ENCODE measurements around the gene PPP6R3.

DNA sequence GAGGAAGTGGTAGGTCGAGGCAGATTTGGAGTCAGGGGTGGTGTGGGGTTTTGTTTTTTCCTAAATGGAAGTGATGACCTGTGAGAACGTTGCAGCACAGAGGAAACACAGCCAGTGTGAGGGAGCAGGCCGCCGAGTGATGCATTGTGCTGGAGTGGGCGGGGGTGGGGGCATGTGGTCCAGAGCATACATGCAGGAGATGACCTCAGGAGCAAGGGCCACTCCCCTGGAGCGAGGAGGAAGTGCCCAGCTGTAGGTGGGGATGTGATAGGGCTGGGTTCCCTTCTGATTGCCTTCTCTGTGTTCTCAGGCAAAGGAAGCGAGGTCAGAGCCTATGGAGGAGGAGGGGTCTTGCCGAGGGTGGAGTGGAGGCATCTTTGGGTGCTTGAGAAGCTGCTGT, 81.4 kb downstream of the PPP6R3 start:
- TF ChIP-seq CTCF (IDR thresholded peaks at IDR 0.05; ENCODE audit: low read length) (no peak), EZH2 (IDR thresholded peaks at IDR 0.05; ENCODE audit: borderline replicate concordance, low read length) (no peak)

All from OCI-LY1 (cell line).